ENCODE measurements around the gene TMEM150A. TPM values are rescaled to one million over a fixed set of nuclear protein-coding genes. Genes with fewer than 3 reads are reported as not detected.
"Not testable (repeated sequence)": the region's sequence is repeated elsewhere in the genome, so short reads cannot be mapped to it uniquely, and the experiment has no call there.

Gene TMEM150A
- polyA plus RNA-seq, 1 experiment = 11.4 TPM

GRCh38 chr2:85615413-85615728 lies 12.9 kb upstream of the TMEM150A start:
- ChIA-PET POLR2A (interaction anchor here (0.6 to 1.2 kb wide), 3 partner anchors 10 to 197 kb away, joined by 4 to 7 read pairs (median 6); partner anchors contain the start of gene SH2D6), CTCF (interaction anchor here (0.6 to 0.9 kb wide), 3 partner anchors 22 to 205 kb away, joined by 3 to 4 read pairs (median 3); partner anchors contain the start of gene CAPG)
- Histone ChIP-seq H3K4me3 (ENCODE audit: low read depth, low read length) (no peak overlapping the region), H3K27me3 (ENCODE audit: control insufficient read depth, insufficient read depth, low read length) (no peaks in the 10 kb centered on the region), H3K27ac (ENCODE audit: low read depth, low read length) (no peak overlapping the region), H3K9me3 (ENCODE audit: control insufficient read depth, insufficient read depth, low read length) (peaks cover 4% of the 10 kb centered on the region; the same call in 1 of the 2 replicates)
- no peak for TF ChIP-seq CTCF (IDR thresholded peaks at IDR 0.05; ENCODE audit: low read depth, low read length)
- DNase-seq (ENCODE audit: low read depth, low spot score) = no peak

- H3K27me3 ChIP-seq (ENCODE audit: control insufficient read depth, insufficient read depth, low read length); POLR2A ChIA-PET; H3K9me3 ChIP-seq (ENCODE audit: control insufficient read depth, insufficient read depth, low read length); CTCF ChIA-PET; H3K4me3 ChIP-seq (ENCODE audit: low read depth, low read length); DNase-seq (ENCODE audit: low read depth, low spot score); H3K27ac ChIP-seq (ENCODE audit: low read depth, low read length): not testable (repeated sequence)
Observed at GRCh38 chr2:85614757-85615156, 12.3 kb upstream of the TMEM150A start.

GRCh38 chr2:85613717-85614515 lies 11.4 kb upstream of the TMEM150A start:
- H3K27me3 ChIP-seq (ENCODE audit: control insufficient read depth, insufficient read depth, low read length) = no peaks in the 10 kb centered on the region
- CTCF ChIA-PET = interaction anchor here (0.5 kb wide), 1 partner anchor 17 kb away, joined by 3 read pairs; no protein-coding TSS in a partner anchor
- H3K27ac ChIP-seq (ENCODE audit: low read depth, low read length) = no peak overlapping the region
- POLR2A ChIA-PET = no interaction called here
- TF ChIP-seq CTCF (IDR thresholded peaks at IDR 0.05; ENCODE audit: low read depth, low read length) = no peak
- no peak overlapping the region for H3K4me3 ChIP-seq (ENCODE audit: low read depth, low read length)
- H3K9me3 ChIP-seq (ENCODE audit: control insufficient read depth, insufficient read depth, low read length) = peaks cover 4% of the 10 kb centered on the region; the same call in 1 of the 2 replicates
- DNase-seq (ENCODE audit: low read depth, low spot score) = no peak

- ChIA-PET POLR2A (interaction anchor here (0.6 to 1.5 kb wide), 11 partner anchors 9 to 284 kb away, joined by 3 to 8 read pairs (median 4); partner anchors contain the start of genes ELMOD3, MAT2A, RETSAT and RNF181), CTCF (interaction anchor here (0.6 to 1.0 kb wide), 2 partner anchors 25 to 52 kb away, joined by 5 to 7 read pairs; no protein-coding TSS in a partner anchor)
- no peaks in the 10 kb centered on the region for H3K27me3 ChIP-seq (ENCODE audit: control insufficient read depth, insufficient read depth, low read length)
- peak within 1 kb of the TSS; percentile 47 for H3K27ac ChIP-seq (ENCODE audit: low read depth, low read length)
- TF ChIP-seq CTCF (IDR thresholded peaks at IDR 0.05; ENCODE audit: low read depth, low read length) = no peak
- peak; percentile 26 for DNase-seq (ENCODE audit: low read depth, low spot score)
- peak within 1 kb of the TSS; percentile 78 for H3K4me3 ChIP-seq (ENCODE audit: low read depth, low read length)
- peaks cover 4% of the 10 kb centered on the region; the same call in 1 of the 2 replicates for H3K9me3 ChIP-seq (ENCODE audit: control insufficient read depth, insufficient read depth, low read length)
Observed at GRCh38 chr2:85611705-85612587, 9.4 kb upstream of the TMEM150A start, which contains the start of gene C2orf68. Gene C2orf68, minus strand, starts transcription at chr2:85612066. Its CDS starts 82 bp downstream, at chr2:85611984.

- H3K27ac ChIP-seq (ENCODE audit: low read depth, low read length) = peak overlapping the region; percentile 47
- POLR2A ChIA-PET = interaction anchor here (0.6 to 1.5 kb wide), 11 partner anchors 9 to 284 kb away, joined by 3 to 8 read pairs (median 4); partner anchors contain the start of genes ELMOD3, MAT2A, RETSAT and RNF181
- H3K4me3 ChIP-seq (ENCODE audit: low read depth, low read length) = peak overlapping the region; percentile 78
- H3K27me3 ChIP-seq (ENCODE audit: control insufficient read depth, insufficient read depth, low read length) = no peaks in the 10 kb centered on the region
- H3K9me3 ChIP-seq (ENCODE audit: control insufficient read depth, insufficient read depth, low read length) = peaks cover 4% of the 10 kb centered on the region; the same call in 1 of the 2 replicates
- CTCF ChIA-PET = interaction anchor here (0.6 to 1.0 kb wide), 2 partner anchors 26 to 51 kb away, joined by 5 to 7 read pairs; no protein-coding TSS in a partner anchor
- DNase-seq (ENCODE audit: low read depth, low spot score) = no peak
- no peak for TF ChIP-seq CTCF (IDR thresholded peaks at IDR 0.05; ENCODE audit: low read depth, low read length)
Observed at GRCh38 chr2:85611217-85611704, 8.8 kb upstream of the TMEM150A start.

All from AG04450 (cell line).